Liver (tissue), 9 donors: ENCODE results near the gene NANOS1. TPM values are rescaled to one million over a fixed set of nuclear protein-coding genes. Genes with fewer than 3 reads are reported as not detected.

Experiments
- DNase-seq: peaks from one replicate; pipeline ENCODE4 v3.0.0-alpha.2; 2017; ENCODE audit warnings: low spot score
- H3K27ac ChIP-seq, 2 donors: one replicate each; pipeline ENCODE4 v1.7.0; 2013; ENCODE audit warnings: inconsistent platforms in 2 of 2, low read length in 2 of 2, control low read depth in 1 of 2, low read depth in 1 of 2, mild to moderate bottlenecking in 1 of 2
- H3K27me3 ChIP-seq, 4 donors: one replicate each; pipeline versions ENCODE4 v1.6.1 to v1.7.0; 2013; ENCODE audit warnings: low read length in 3 of 4, inconsistent platforms in 1 of 4, mild to moderate bottlenecking in 1 of 4, moderate library complexity in 1 of 4; ENCODE audit not compliant: control insufficient read depth in 4 of 4, insufficient read depth in 4 of 4
- H3K36me3 ChIP-seq, 4 donors: one replicate each; pipeline versions ENCODE4 v1.6.1 to v1.7.0; 2013; ENCODE audit warnings: low read length in 3 of 4, mild to moderate bottlenecking in 3 of 4, low read depth in 1 of 4, moderate library complexity in 1 of 4; ENCODE audit not compliant: control insufficient read depth in 4 of 4, insufficient read depth in 3 of 4
- H3K4me1 ChIP-seq, 4 donors: one replicate each; pipeline versions ENCODE4 v1.6.1 to v1.7.0; 2013; ENCODE audit warnings: low read length in 3 of 4, mild to moderate bottlenecking in 3 of 4, moderate library complexity in 1 of 4; ENCODE audit not compliant: control insufficient read depth in 4 of 4, insufficient read depth in 4 of 4
- H3K4me3 ChIP-seq, 3 donors: one replicate each; pipeline versions ENCODE4 v1.6.1 to v1.7.0; 2013; ENCODE audit warnings: low read length in 3 of 3, control low read depth in 1 of 3, low read depth in 1 of 3, mild to moderate bottlenecking in 1 of 3
- H3K9ac ChIP-seq, 2 donors: one replicate each; pipeline ENCODE4 v1.7.0; 2013; ENCODE audit warnings: low read length in 2 of 2, mild to moderate bottlenecking in 2 of 2, moderate library complexity in 2 of 2, control low read depth in 1 of 2, low read depth in 1 of 2
- H3K9me3 ChIP-seq, 4 donors: one replicate each; pipeline versions ENCODE4 v1.6.1 to v1.7.0; 2013; ENCODE audit warnings: low read length in 3 of 4; ENCODE audit not compliant: control insufficient read depth in 4 of 4
- EGR1 ChIP-seq, 2 donors: IDR thresholded peaks; 2 replicates each; pipeline ENCODE4 v1.6.1; 2016 to 2018; ENCODE audit warnings: antibody characterized with exemption in 2 of 2, low read depth in 2 of 2
- FOXA1 ChIP-seq: IDR thresholded peaks from 2 replicates; pipeline ENCODE4 v1.6.1; 2016; ENCODE audit warnings: antibody characterized with exemption
- GABPA ChIP-seq, 2 donors: IDR thresholded peaks in 1 of 2; conservative IDR thresholded peaks in 1 of 2; 2 replicates each; pipeline ENCODE4 v1.6.1; 2016; ENCODE audit warnings: antibody characterized with exemption in 2 of 2, mild to moderate bottlenecking in 1 of 2, moderate library complexity in 1 of 2
- HNF4A ChIP-seq, 2 donors: conservative IDR thresholded peaks; 2 replicates each; pipeline ENCODE4 v1.6.1; 2016; ENCODE audit warnings: antibody characterized with exemption in 2 of 2, mild to moderate bottlenecking in 2 of 2
- HNF4G ChIP-seq: IDR thresholded peaks from 2 replicates; pipeline ENCODE4 v1.6.1; 2016; ENCODE audit warnings: antibody characterized with exemption
- JUND ChIP-seq, 2 donors: IDR thresholded peaks; 2 replicates each; pipeline ENCODE4 v1.6.1; 2016; ENCODE audit warnings: antibody characterized with exemption in 2 of 2
- NR2F2 ChIP-seq: IDR thresholded peaks from 2 replicates; pipeline ENCODE4 v1.6.1; 2016; ENCODE audit warnings: antibody characterized with exemption
- RXRA ChIP-seq, 2 donors: IDR thresholded peaks; 2 replicates each; pipeline ENCODE4 v1.6.1; 2017 to 2018; ENCODE audit warnings: antibody characterized with exemption in 2 of 2, mild to moderate bottlenecking in 1 of 2
- SP1 ChIP-seq: IDR thresholded peaks from 2 replicates; pipeline ENCODE4 v1.6.1; 2018; ENCODE audit warnings: antibody characterized with exemption, mild to moderate bottlenecking
- TAF1 ChIP-seq: conservative IDR thresholded peaks from 2 replicates; pipeline ENCODE4 v1.6.1; 2016; ENCODE audit warnings: antibody characterized with exemption, mild to moderate bottlenecking
- YY1 ChIP-seq: IDR thresholded peaks from 2 replicates; pipeline ENCODE4 v1.6.1; 2016; ENCODE audit warnings: antibody characterized with exemption, mild to moderate bottlenecking
- WGBS: extraction: QIAGEN DNeasy Blood & Tissue Kit; methylation state at CpG from one replicate; pipeline ENCODE4 v1.1.7; 2013; 5-methylcytosine and 5-hydroxymethylcytosine counted together
- polyA plus RNA-seq, 2 donors: library from polyadenylated mRNA; stranded (reverse) in 1 of 2; unstranded in 1 of 2; fragments of 200-250 nt in 1 of 2; fragments of >200 nt in 1 of 2; fragmentation: Nextera tagmentation in 1 of 2; extraction: Ambion mirVana in 1 of 2; gene quantifications; one replicate each; pipeline versions ENCODE4 v1.2.1 to v1.2.3, GENCODE V29; 2013 to 2015
- total RNA-seq, 2 donors: library from RNA; depleted of rRNA; stranded (reverse); fragments of >200 nt; gene quantifications; one replicate each; pipeline ENCODE4 v1.2.3, GENCODE V29; 2014
- TF ChIP-seq, protein P1 (sequence below): fragments of 150-350 bp; IDR thresholded peaks from 2 replicates; pipeline ENCODE4 v1.5.1; 2017; ENCODE audit warnings: improper control_type of control experiment, low read depth, low read length; ENCODE audit not compliant: missing input control
- TF ChIP-seq, protein P2 (sequence below): IDR thresholded peaks from 2 replicates; pipeline ENCODE4 v1.6.1; 2016; ENCODE audit warnings: antibody characterized with exemption
- TF ChIP-seq, protein P3 (sequence below): IDR thresholded peaks from 2 replicates; pipeline ENCODE4 v1.6.1; 2016; ENCODE audit warnings: antibody characterized with exemption
- TF ChIP-seq, protein P4 (sequence below): IDR thresholded peaks from 2 replicates; pipeline ENCODE4 v1.6.1; 2016; ENCODE audit warnings: antibody characterized with exemption
- TF ChIP-seq, protein P5 (sequence below): IDR thresholded peaks from 2 replicates; pipeline ENCODE4 v1.6.1; 2016; ENCODE audit warnings: antibody characterized with exemption, mild to moderate bottlenecking
- donor health status: healthy.
- donor health status: healthy.
- donor health status: healthy.
- donor health status: healthy.
- donor health status: healthy.

The NANOS1 gene
- total and polyA plus RNA-seq, 4 donors, result 0.07 to 1.1 (median 0.10) TPM

DNA sequence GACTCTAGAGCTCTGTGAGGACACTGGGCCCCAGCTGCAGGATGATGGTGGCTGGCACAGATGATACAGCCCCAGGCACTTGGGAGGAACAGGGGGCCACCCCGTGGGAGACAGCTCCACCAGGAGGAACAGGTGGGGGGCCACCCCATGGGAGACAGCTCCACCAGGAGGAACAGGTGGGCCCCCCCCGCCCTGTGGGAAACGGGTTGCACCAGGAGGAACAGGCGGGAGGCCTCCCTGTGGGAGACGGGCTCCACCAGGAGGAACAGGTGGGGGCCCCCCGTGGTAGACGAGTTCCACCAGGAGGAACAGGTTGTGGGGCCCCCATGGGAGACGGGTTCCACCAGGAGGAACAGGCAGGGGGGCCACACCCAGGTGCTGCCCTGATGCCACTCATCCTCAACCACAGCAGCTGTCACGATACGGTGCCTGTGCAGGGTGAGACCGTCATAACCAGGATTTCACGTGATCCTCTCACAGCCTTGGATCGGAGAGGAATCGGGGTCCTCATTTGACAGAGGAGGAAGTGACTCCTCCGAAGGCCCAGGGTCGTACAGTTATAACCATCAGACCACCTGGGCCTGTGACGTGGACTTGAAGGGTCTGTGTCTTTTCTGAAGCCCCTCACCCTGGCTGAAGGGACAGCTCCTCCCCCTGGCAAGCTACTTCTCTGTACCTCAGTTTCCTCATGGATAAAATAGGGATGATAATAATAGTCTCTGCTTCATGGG lies 49.2 kb upstream of the NANOS1 start (continued):
- TF ChIP-seq, protein P1, sequence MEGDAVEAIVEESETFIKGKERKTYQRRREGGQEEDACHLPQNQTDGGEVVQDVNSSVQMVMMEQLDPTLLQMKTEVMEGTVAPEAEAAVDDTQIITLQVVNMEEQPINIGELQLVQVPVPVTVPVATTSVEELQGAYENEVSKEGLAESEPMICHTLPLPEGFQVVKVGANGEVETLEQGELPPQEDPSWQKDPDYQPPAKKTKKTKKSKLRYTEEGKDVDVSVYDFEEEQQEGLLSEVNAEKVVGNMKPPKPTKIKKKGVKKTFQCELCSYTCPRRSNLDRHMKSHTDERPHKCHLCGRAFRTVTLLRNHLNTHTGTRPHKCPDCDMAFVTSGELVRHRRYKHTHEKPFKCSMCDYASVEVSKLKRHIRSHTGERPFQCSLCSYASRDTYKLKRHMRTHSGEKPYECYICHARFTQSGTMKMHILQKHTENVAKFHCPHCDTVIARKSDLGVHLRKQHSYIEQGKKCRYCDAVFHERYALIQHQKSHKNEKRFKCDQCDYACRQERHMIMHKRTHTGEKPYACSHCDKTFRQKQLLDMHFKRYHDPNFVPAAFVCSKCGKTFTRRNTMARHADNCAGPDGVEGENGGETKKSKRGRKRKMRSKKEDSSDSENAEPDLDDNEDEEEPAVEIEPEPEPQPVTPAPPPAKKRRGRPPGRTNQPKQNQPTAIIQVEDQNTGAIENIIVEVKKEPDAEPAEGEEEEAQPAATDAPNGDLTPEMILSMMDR, result no peak
- TF ChIP-seq TAF1, result no peak
- no peak for TF ChIP-seq FOXA1
- no peak for TF ChIP-seq JUND (IDR thresholded peaks at IDR 0.05)
- TF ChIP-seq, protein P2, sequence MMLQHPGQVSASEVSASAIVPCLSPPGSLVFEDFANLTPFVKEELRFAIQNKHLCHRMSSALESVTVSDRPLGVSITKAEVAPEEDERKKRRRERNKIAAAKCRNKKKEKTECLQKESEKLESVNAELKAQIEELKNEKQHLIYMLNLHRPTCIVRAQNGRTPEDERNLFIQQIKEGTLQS, result no peak

DNA sequence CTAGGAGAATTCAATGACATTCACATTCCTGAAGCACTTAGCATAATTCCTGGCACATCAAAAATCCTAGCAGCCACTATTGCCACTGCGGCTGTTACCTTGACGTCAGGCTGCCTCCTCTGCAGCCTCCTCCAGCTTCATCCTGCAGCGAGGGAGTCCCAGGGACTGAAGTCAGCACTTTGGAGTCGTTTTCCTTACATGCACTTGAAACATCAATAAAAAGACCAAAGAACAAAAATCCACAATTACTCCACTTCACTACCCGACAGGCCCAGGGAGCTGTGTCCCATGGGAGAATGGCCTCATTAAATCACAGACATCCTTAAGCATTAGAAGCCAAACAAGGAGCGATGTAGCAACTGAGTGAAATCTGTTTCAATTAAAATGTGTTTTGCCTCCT lies 48.6 kb upstream of the NANOS1 start:
- 81% methylated on average over 6 of the region's 6 CpGs for WGBS

More for the DNA sequence above, 48.6 kb upstream of the NANOS1 start:
- no peaks in the 10 kb centered on the region for H3K36me3 ChIP-seq
- TF ChIP-seq GABPA (IDR thresholded peaks at IDR 0.05 in 1 of 2, conservative IDR thresholded peaks at IDR 0.05 in 1 of 2), result no peak
- TF ChIP-seq HNF4A (conservative IDR thresholded peaks at IDR 0.05), result no peak
- TF ChIP-seq EGR1 (IDR thresholded peaks at IDR 0.05; ENCODE audit: low read depth in 2 of 2), result no peak
- TF ChIP-seq, protein P3, sequence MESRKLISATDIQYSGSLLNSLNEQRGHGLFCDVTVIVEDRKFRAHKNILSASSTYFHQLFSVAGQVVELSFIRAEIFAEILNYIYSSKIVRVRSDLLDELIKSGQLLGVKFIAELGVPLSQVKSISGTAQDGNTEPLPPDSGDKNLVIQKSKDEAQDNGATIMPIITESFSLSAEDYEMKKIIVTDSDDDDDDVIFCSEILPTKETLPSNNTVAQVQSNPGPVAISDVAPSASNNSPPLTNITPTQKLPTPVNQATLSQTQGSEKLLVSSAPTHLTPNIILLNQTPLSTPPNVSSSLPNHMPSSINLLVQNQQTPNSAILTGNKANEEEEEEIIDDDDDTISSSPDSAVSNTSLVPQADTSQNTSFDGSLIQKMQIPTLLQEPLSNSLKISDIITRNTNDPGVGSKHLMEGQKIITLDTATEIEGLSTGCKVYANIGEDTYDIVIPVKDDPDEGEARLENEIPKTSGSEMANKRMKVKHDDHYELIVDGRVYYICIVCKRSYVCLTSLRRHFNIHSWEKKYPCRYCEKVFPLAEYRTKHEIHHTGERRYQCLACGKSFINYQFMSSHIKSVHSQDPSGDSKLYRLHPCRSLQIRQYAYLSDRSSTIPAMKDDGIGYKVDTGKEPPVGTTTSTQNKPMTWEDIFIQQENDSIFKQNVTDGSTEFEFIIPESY, result no peak
- no peak for TF ChIP-seq HNF4G
- no peak for TF ChIP-seq YY1
- no peak for TF ChIP-seq NR2F2
- no peak for TF ChIP-seq JUND (IDR thresholded peaks at IDR 0.05)
- TF ChIP-seq, protein P4, sequence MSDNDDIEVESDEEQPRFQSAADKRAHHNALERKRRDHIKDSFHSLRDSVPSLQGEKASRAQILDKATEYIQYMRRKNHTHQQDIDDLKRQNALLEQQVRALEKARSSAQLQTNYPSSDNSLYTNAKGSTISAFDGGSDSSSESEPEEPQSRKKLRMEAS, result no peak
- no peak for TF ChIP-seq SP1
- TF ChIP-seq, protein P1, result no peak
- no peak for TF ChIP-seq RXRA (IDR thresholded peaks at IDR 0.05)
- no peak for TF ChIP-seq FOXA1
- TF ChIP-seq, protein P5, sequence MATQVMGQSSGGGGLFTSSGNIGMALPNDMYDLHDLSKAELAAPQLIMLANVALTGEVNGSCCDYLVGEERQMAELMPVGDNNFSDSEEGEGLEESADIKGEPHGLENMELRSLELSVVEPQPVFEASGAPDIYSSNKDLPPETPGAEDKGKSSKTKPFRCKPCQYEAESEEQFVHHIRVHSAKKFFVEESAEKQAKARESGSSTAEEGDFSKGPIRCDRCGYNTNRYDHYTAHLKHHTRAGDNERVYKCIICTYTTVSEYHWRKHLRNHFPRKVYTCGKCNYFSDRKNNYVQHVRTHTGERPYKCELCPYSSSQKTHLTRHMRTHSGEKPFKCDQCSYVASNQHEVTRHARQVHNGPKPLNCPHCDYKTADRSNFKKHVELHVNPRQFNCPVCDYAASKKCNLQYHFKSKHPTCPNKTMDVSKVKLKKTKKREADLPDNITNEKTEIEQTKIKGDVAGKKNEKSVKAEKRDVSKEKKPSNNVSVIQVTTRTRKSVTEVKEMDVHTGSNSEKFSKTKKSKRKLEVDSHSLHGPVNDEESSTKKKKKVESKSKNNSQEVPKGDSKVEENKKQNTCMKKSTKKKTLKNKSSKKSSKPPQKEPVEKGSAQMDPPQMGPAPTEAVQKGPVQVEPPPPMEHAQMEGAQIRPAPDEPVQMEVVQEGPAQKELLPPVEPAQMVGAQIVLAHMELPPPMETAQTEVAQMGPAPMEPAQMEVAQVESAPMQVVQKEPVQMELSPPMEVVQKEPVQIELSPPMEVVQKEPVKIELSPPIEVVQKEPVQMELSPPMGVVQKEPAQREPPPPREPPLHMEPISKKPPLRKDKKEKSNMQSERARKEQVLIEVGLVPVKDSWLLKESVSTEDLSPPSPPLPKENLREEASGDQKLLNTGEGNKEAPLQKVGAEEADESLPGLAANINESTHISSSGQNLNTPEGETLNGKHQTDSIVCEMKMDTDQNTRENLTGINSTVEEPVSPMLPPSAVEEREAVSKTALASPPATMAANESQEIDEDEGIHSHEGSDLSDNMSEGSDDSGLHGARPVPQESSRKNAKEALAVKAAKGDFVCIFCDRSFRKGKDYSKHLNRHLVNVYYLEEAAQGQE, result no peak
- H3K9me3 ChIP-seq, result peaks cover 0 to 8% (median 3%) of the 10 kb centered on the region in 4 donors
- H3K4me1 ChIP-seq, result no peaks in the 10 kb centered on the region
- H3K4me3 ChIP-seq, result no peak overlapping the region
- no peak for DNase-seq
- H3K9ac ChIP-seq, result no peak overlapping the region
- H3K27me3 ChIP-seq, result no peaks in the 10 kb centered on the region
- no peak overlapping the region for H3K27ac ChIP-seq
